Endometrium (tissue), 2 donors: Measurements from ENCODE around the gene NR1D2.
"Not testable (repeated sequence)": the region's sequence is repeated elsewhere in the genome, so short reads cannot be mapped to it uniquely, and the experiment has no call there.

ENCODE experiments used
- FAIRE-seq: peaks from 2 replicates; lab custom pipeline; 2012; peaks lifted over from hg19 to GRCh38; lab: Jason Lieb, UNC
- donor health status: control.
- donor health status: control.

NR1D2 gene

GRCh38 chr3:24005669-24006068 is 60.6 kb downstream of the NR1D2 start:
- no peak for FAIRE-seq

- not testable (repeated sequence) for FAIRE-seq
These were observed 65.7 kb downstream of the NR1D2 start for GRCh38 chr3:24010834-24011233.

GRCh38 chr3:24012589-24013269 is 67.6 kb downstream of the NR1D2 start:
- FAIRE-seq = no peak

- FAIRE-seq = no peak
These were observed 72.2 kb downstream of the NR1D2 start for GRCh38 chr3:24017305-24017704.

GRCh38 chr3:24018784-24019570 is 73.9 kb downstream of the NR1D2 start:
- FAIRE-seq = no peak

- no peak for FAIRE-seq
These were observed 74.5 kb downstream of the NR1D2 start for GRCh38 chr3:24019585-24019984.

GRCh38 chr3:24020036-24020691 is 75.1 kb downstream of the NR1D2 start:
- no peak for FAIRE-seq

GRCh38 chr3:24023197-24023596 is 78.1 kb downstream of the NR1D2 start:
- no peak for FAIRE-seq

GRCh38 chr3:24025805-24026204 is 80.7 kb downstream of the NR1D2 start:
- no peak for FAIRE-seq

GRCh38 chr3:24026665-24027064 is 81.6 kb downstream of the NR1D2 start:
- not testable (repeated sequence) for FAIRE-seq

GRCh38 chr3:24027946-24028345 is 82.9 kb downstream of the NR1D2 start:
- FAIRE-seq = no peak
